A549 (cell line): ENCODE measurements around the gene OR6S1.

ENCODE experiments used
- CHD4 ChIP-seq: fragments of 200-600 bp; sonication (generic); IDR thresholded peaks from 2 replicates; pipeline ENCODE4 v1.6.1; 2016; ENCODE audit warnings: antibody characterized with exemption, mild to moderate bottlenecking, borderline replicate concordance
- CTCF ChIP-seq: fragments of >200 bp; sonication (Bioruptor Twin); formaldehyde crosslinking; IDR thresholded peaks from 3 replicates; pipeline ENCODE4 v1.5.1; 2016
- HOXA7 ChIP-seq: fragments of 250-450 bp; sonication (Bioruptor Pico); IDR thresholded peaks from 2 replicates; pipeline ENCODE4 v1.5.0; 2020; ENCODE audit warnings: mild to moderate bottlenecking, moderate library complexity
- POLR2A ChIP-seq: IDR thresholded peaks from 2 replicates; pipeline ENCODE4 v1.6.1; 2012; ENCODE audit warnings: mild to moderate bottlenecking, low read length
- RAD21 ChIP-seq, 2 experiments: fragments of >200 bp in 1 of 2; sonication (Bioruptor Twin) in 1 of 2; formaldehyde crosslinking in 1 of 2; IDR thresholded peaks in 1 of 2; conservative IDR thresholded peaks in 1 of 2; 2 replicates in 1 of 2; 3 replicates in 1 of 2; pipeline ENCODE4 v1.6.1; 2012 to 2018; ENCODE audit warnings: inconsistent platforms in 1 of 2
- RCOR1 ChIP-seq: fragments of 150-350 bp; IDR thresholded peaks from 2 replicates; pipeline ENCODE4 v1.6.1; 2014; ENCODE audit warnings: antibody characterized with exemption, low read length, low read depth

- TF ChIP-seq RAD21 (conservative IDR thresholded peaks at IDR 0.05 in 1 of 2, IDR thresholded peaks at IDR 0.05 in 1 of 2) (no peak), CTCF (no peak), RCOR1 (no peak), CHD4 (no peak), HOXA7 (no peak), POLR2A (no peak)
Observed at GRCh38 chr14:20592574-20592973, 48.9 kb downstream of the OR6S1 start.
